Measurements from ENCODE around the gene PGBD4. TPM values are rescaled to one million over a fixed set of nuclear protein-coding genes. Genes with fewer than 3 reads are reported as not detected.

Gene PGBD4
- total RNA-seq, 1 donor from 2014 or later: 2.4 TPM

GRCh38 chr15:34102175-34102925, 467 bp downstream of the PGBD4 start:
- peaks cover 4% of the 10 kb centered on the region for H3K36me3 Mint-ChIP-seq
- no peaks in the 10 kb centered on the region for H3K27me3 Mint-ChIP-seq
- H3K9me3 Mint-ChIP-seq: no peaks in the 10 kb centered on the region

GRCh38 chr15:34106423-34106822, 4.5 kb downstream of the PGBD4 start:
- no peak overlapping the region for H3K4me3 Mint-ChIP-seq
- H3K9me3 Mint-ChIP-seq: no peaks in the 10 kb centered on the region
- H3K4me1 Mint-ChIP-seq (ENCODE audit: unreplicated experiment): peaks cover 12% of the 10 kb centered on the region
- H3K36me3 Mint-ChIP-seq: peaks cover 4% of the 10 kb centered on the region
- no peaks in the 10 kb centered on the region for H3K27me3 Mint-ChIP-seq
- no peak for DNase-seq (ENCODE audit: extremely low spot score, unreplicated experiment)
- no peak overlapping the region for H3K27ac Mint-ChIP-seq
- TF ChIP-seq CTCF (conservative IDR thresholded peaks at IDR 0.05): no peak

More at GRCh38 chr15:34102175-34102925, 467 bp downstream of the PGBD4 start:
- H3K27ac Mint-ChIP-seq: peak overlapping the region; percentile 98
- TF ChIP-seq CTCF (conservative IDR thresholded peaks at IDR 0.05): no peak
- H3K4me1 Mint-ChIP-seq (ENCODE audit: unreplicated experiment): peaks cover 16% of the 10 kb centered on the region
- H3K4me3 Mint-ChIP-seq: peak overlapping the region; percentile 97
- no peak for DNase-seq (ENCODE audit: extremely low spot score, unreplicated experiment)

- no peak for DNase-seq (ENCODE audit: extremely low spot score, unreplicated experiment)
- Mint-ChIP-seq H3K9me3 (no peaks in the 10 kb centered on the region), H3K36me3 (no peaks in the 10 kb centered on the region)
Observed at GRCh38 chr15:34107315-34107714, 5.4 kb downstream of the PGBD4 start.

DNA sequence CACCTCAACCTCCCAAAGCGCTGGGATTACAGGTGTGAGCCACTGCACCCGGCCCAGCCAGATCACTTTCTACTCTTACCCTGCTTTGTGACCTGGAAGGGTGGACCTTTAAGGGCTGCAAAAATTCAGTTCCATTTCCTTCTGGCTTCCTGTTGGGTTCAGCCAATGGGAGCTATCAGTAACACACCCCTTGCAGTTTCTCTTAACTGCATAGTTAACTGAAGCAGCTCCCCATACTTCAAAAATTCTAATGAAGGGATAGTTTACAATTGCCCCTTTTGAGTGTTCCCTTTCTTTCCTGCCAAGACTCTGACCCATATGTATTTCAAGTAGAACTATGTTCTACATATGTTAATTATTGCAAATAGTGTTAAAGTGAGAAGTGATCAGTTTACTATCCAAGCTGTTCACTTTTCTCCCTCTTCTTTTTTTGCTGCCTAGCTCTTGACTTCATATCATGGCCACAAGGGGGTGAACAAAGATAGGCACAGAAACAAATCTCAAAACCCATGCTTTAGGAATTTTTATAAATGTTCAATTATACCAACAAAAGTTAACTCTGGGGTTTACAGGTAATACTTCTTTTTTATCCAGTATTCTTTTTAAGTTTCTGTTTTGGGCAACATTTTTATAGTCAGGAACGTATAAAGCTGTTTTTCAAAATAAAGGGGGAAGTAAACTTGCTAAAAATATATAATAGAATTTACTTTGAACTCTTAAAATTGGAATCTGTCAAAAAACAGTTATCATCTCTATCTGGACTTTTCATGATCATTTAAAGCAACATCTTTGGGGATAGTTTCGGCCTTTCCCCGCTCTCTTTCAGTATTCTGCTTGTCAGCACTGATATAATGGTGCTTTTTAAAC, 8.1 kb downstream of the PGBD4 start:
- H3K4me3 Mint-ChIP-seq: no peak overlapping the region
- H3K36me3 Mint-ChIP-seq: no peaks in the 10 kb centered on the region
- no peaks in the 10 kb centered on the region for H3K4me1 Mint-ChIP-seq (ENCODE audit: unreplicated experiment)
- TF ChIP-seq CTCF (conservative IDR thresholded peaks at IDR 0.05): peak; percentile 84
- DNase-seq (ENCODE audit: extremely low spot score, unreplicated experiment): no peak
- no peak overlapping the region for H3K27ac Mint-ChIP-seq
- no peaks in the 10 kb centered on the region for H3K9me3 Mint-ChIP-seq
- no peaks in the 10 kb centered on the region for H3K27me3 Mint-ChIP-seq

More at GRCh38 chr15:34107315-34107714, 5.4 kb downstream of the PGBD4 start:
- Mint-ChIP-seq H3K4me3 (no peak overlapping the region), H3K27me3 (no peaks in the 10 kb centered on the region), H3K4me1 (ENCODE audit: unreplicated experiment) (peaks cover 3% of the 10 kb centered on the region), H3K27ac (no peak overlapping the region)
- TF ChIP-seq CTCF (conservative IDR thresholded peaks at IDR 0.05): no peak

GRCh38 chr15:34111488-34111887, 9.6 kb downstream of the PGBD4 start:
- DNase-seq (ENCODE audit: extremely low spot score, unreplicated experiment): no peak
- Mint-ChIP-seq H3K4me3 (no peak overlapping the region), H3K36me3 (no peaks in the 10 kb centered on the region), H3K4me1 (ENCODE audit: unreplicated experiment) (no peaks in the 10 kb centered on the region), H3K9me3 (no peaks in the 10 kb centered on the region), H3K27me3 (no peaks in the 10 kb centered on the region), H3K27ac (no peak overlapping the region)
- no peak for TF ChIP-seq CTCF (conservative IDR thresholded peaks at IDR 0.05)

All from type B pancreatic cell (in vitro differentiated cells).